KMS-11 (cell line): ENCODE results near the gene SLC6A18.

Source experiments
- H2AFZ ChIP-seq: fragments of 200-600 bp; sonication (generic); 2 replicates; pipeline ENCODE4 v1.6.1; 2016; ENCODE audit warnings: antibody characterized with exemption, mixed run types, low read depth
- H3K27ac ChIP-seq: fragments of 200-600 bp; sonication (generic); 2 replicates; pipeline ENCODE4 v1.6.1; 2016; ENCODE audit warnings: mild to moderate bottlenecking, mixed run types
- H3K27me3 ChIP-seq: fragments of 200-600 bp; sonication (generic); 2 replicates; pipeline ENCODE4 v1.6.1; 2017; ENCODE audit warnings: mild to moderate bottlenecking, low read depth, mixed run types, moderate library complexity; ENCODE audit not compliant: insufficient read depth
- H3K36me3 ChIP-seq: fragments of 200-600 bp; sonication (generic); 2 replicates; pipeline ENCODE4 v1.6.1; 2017; ENCODE audit warnings: mild to moderate bottlenecking, mixed run types; ENCODE audit not compliant: insufficient read depth
- H3K4me1 ChIP-seq: fragments of 200-600 bp; sonication (generic); 2 replicates; pipeline ENCODE4 v1.6.1; 2016; ENCODE audit warnings: mild to moderate bottlenecking, low read depth, mixed run types; ENCODE audit not compliant: poor library complexity, severe bottlenecking
- H3K4me2 ChIP-seq: fragments of 200-600 bp; sonication (generic); 2 replicates; pipeline ENCODE4 v1.7.0; 2016; ENCODE audit warnings: mild to moderate bottlenecking, mixed run types
- H3K4me3 ChIP-seq: fragments of 200-600 bp; sonication (generic); IDR thresholded peaks from 2 replicates; pipeline ENCODE4 v1.6.1; 2017; ENCODE audit warnings: low read depth, low read length, mixed read lengths; ENCODE audit not compliant: insufficient read depth
- H3K79me2 ChIP-seq: fragments of 200-600 bp; sonication (generic); 2 replicates; pipeline ENCODE4 v1.6.1; 2016; ENCODE audit warnings: low read depth, mixed run types; ENCODE audit not compliant: insufficient read depth
- H3K9ac ChIP-seq: fragments of 200-600 bp; sonication (generic); 2 replicates; pipeline ENCODE4 v1.6.1; 2016; ENCODE audit warnings: mild to moderate bottlenecking, mixed run types
- H4K20me1 ChIP-seq: fragments of 200-600 bp; sonication (generic); 2 replicates; pipeline ENCODE4 v1.6.1; 2016; ENCODE audit warnings: mild to moderate bottlenecking, mixed run types; ENCODE audit not compliant: insufficient read depth
- TF ChIP-seq, protein P1 (sequence below): fragments of 200-600 bp; sonication (generic); conservative IDR thresholded peaks from 2 replicates; pipeline ENCODE4 v1.6.1; 2017; ENCODE audit warnings: low read depth, mild to moderate bottlenecking, antibody characterized with exemption, low read length, moderate library complexity, mixed read lengths

SLC6A18 gene

DNA sequence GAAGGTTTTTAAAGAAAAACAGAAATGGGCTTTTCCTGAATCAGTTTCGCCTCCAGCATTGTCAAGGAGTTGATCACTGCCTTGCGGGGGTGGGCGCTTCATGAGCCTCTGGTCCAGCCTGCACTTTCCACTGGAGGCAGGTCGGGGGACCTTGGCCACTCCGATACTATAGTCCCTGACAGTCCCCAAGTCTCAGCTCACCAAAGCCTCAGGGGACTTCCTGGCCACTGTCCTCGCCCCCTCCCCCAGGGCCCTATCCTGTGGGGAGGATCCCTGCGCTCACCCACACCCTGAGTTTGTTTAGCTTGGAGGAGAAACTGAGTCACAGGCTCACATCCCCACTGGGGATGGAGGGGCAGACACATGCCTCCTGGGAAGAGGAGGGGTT is 22.4 kb upstream of the SLC6A18 start:
- no peaks in the 10 kb centered on the region for H3K4me1 ChIP-seq
- H3K79me2 ChIP-seq, result no peaks in the 10 kb centered on the region
- no peak overlapping the region for H2AFZ ChIP-seq
- H4K20me1 ChIP-seq, result no peaks in the 10 kb centered on the region
- no peak overlapping the region for H3K4me2 ChIP-seq
- H3K4me3 ChIP-seq, result no peak overlapping the region
- H3K27ac ChIP-seq, result no peak overlapping the region
- no peak overlapping the region for H3K9ac ChIP-seq
- H3K36me3 ChIP-seq, result no peaks in the 10 kb centered on the region
- TF ChIP-seq, protein P1, sequence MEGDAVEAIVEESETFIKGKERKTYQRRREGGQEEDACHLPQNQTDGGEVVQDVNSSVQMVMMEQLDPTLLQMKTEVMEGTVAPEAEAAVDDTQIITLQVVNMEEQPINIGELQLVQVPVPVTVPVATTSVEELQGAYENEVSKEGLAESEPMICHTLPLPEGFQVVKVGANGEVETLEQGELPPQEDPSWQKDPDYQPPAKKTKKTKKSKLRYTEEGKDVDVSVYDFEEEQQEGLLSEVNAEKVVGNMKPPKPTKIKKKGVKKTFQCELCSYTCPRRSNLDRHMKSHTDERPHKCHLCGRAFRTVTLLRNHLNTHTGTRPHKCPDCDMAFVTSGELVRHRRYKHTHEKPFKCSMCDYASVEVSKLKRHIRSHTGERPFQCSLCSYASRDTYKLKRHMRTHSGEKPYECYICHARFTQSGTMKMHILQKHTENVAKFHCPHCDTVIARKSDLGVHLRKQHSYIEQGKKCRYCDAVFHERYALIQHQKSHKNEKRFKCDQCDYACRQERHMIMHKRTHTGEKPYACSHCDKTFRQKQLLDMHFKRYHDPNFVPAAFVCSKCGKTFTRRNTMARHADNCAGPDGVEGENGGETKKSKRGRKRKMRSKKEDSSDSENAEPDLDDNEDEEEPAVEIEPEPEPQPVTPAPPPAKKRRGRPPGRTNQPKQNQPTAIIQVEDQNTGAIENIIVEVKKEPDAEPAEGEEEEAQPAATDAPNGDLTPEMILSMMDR, result no peak
- peaks cover 8% of the 10 kb centered on the region; the same call in 1 of the 2 replicates for H3K27me3 ChIP-seq

DNA sequence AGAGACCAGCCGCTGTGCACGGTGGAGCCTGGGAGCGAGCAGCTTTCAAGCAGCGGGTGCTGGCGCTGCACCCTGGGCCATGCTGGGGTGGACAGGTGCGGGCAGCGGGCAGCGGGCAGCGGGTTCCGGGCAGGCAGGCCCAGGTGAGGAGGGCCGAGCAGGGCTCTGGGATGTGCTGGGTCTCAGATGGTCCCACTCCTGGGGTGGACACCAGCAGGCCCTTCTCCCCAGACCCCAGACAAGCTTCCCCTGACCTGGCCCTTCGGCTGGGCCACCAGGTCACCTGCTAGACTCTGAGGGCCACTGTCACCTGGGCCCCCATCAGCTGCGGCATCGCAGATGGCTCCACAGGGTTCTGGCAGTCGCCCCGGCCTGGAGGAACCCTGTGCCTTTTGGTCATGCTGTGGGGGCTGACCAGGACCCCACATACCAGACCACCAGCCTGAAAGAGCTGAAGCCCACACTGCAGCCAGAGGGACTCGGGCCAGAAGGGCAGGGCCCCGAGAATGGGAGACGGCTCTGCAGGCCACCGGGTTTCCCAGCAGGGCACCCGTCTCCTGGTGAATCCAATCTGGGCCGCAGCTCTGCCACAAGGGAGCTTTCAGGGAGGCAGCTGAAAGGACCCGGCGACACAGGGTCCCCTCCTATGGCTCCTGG is 21.7 kb upstream of the SLC6A18 start:
- Histone ChIP-seq H3K4me2 (no peak overlapping the region), H3K9ac (no peak overlapping the region), H4K20me1 (no peaks in the 10 kb centered on the region), H2AFZ (no peak overlapping the region), H3K4me3 (no peak overlapping the region), H3K79me2 (no peaks in the 10 kb centered on the region), H3K27me3 (peaks cover 8% of the 10 kb centered on the region; the same call in 1 of the 2 replicates), H3K27ac (no peak overlapping the region), H3K4me1 (no peaks in the 10 kb centered on the region), H3K36me3 (no peaks in the 10 kb centered on the region)
- TF ChIP-seq, protein P1, result no peak

DNA sequence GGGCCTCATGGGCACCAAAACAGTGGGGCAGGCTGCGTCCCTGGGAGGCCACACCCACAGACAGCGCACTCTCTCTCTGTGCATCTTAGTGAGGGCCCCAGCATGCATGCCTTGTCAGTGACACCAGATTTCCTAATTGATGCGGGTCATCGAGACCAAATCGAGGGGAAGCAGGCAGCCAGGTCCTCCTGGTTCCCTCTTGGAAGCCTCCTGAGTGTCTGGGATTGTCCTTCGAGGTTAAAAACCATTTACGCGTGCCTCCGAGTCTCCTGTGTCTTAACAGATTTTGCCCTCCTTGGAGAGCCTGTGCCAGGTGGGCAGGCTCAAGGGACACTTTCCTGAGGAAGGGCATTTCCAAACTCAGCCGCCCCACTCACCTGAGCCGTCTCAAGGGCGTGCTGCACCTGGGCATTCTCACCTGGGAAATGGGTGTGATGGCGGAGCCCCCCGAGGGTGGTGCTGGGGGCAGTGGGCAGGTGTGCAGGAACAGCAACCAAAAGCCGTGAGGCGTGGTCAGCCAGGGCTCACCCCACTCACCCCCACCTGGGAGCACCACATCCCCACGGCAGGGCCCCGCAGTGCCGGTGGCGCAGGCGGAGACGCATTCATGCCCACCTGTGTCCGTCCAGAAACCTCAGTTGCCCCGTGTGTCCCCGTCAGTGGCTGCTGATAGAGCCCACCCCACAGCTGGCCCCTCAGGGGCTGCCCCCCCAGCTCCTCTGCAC is 21.1 kb upstream of the SLC6A18 start:
- TF ChIP-seq, protein P1, result no peak
- no peaks in the 10 kb centered on the region for H3K79me2 ChIP-seq
- no peak overlapping the region for H3K4me2 ChIP-seq
- no peaks in the 10 kb centered on the region for H3K36me3 ChIP-seq
- H3K4me3 ChIP-seq, result no peak overlapping the region
- H3K9ac ChIP-seq, result no peak overlapping the region
- H3K27me3 ChIP-seq, result peaks cover 8% of the 10 kb centered on the region; the same call in 1 of the 2 replicates
- no peak overlapping the region for H3K27ac ChIP-seq
- H4K20me1 ChIP-seq, result no peaks in the 10 kb centered on the region
- no peak overlapping the region for H2AFZ ChIP-seq
- H3K4me1 ChIP-seq, result no peaks in the 10 kb centered on the region

DNA sequence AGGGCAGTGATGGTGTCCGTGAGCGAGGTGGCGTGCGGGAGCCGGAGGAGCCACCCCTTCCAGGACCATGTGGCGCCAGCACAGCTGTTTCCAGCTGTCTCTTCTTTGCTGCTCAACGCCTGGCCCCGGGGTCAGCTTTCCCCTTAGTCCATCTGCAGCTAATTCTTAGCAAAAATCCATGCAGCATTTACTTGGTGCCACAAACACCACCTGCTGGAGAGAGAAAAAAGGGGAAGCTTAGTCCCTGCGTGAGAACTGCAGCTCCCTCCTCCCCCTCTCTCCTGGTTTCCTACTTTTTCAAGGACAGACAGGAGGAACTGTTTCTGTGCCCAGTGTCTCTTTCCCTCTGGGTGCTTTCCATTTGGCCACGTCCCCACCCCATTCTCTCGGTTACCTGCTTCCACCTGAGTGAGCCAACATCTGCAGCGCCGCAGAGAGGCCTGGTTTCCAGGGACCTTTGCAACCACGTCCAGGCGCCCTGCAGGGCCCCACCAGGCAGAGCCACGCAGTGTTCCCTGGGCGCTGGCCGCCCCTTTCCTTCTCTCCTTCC is 20.4 kb upstream of the SLC6A18 start:
- no peak overlapping the region for H3K27ac ChIP-seq
- H2AFZ ChIP-seq, result no peak overlapping the region
- no peaks in the 10 kb centered on the region for H3K36me3 ChIP-seq
- H3K4me3 ChIP-seq, result no peak overlapping the region
- TF ChIP-seq, protein P1, result no peak
- no peak overlapping the region for H3K4me2 ChIP-seq
- no peaks in the 10 kb centered on the region for H4K20me1 ChIP-seq
- H3K27me3 ChIP-seq, result peaks cover 2% of the 10 kb centered on the region; the same call in 1 of the 2 replicates
- no peaks in the 10 kb centered on the region for H3K79me2 ChIP-seq
- no peak overlapping the region for H3K9ac ChIP-seq
- peaks cover 3% of the 10 kb centered on the region for H3K4me1 ChIP-seq
